ENCODE results near the gene THAP12. TPM values are rescaled to one million over a fixed set of nuclear protein-coding genes. Genes with fewer than 3 reads are reported as not detected.

The THAP12 gene, protein sequence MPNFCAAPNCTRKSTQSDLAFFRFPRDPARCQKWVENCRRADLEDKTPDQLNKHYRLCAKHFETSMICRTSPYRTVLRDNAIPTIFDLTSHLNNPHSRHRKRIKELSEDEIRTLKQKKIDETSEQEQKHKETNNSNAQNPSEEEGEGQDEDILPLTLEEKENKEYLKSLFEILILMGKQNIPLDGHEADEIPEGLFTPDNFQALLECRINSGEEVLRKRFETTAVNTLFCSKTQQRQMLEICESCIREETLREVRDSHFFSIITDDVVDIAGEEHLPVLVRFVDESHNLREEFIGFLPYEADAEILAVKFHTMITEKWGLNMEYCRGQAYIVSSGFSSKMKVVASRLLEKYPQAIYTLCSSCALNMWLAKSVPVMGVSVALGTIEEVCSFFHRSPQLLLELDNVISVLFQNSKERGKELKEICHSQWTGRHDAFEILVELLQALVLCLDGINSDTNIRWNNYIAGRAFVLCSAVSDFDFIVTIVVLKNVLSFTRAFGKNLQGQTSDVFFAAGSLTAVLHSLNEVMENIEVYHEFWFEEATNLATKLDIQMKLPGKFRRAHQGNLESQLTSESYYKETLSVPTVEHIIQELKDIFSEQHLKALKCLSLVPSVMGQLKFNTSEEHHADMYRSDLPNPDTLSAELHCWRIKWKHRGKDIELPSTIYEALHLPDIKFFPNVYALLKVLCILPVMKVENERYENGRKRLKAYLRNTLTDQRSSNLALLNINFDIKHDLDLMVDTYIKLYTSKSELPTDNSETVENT
- polyA plus RNA-seq (2012; ENCODE audit: low read depth, missing spikeins) = 7.5 TPM

DNA sequence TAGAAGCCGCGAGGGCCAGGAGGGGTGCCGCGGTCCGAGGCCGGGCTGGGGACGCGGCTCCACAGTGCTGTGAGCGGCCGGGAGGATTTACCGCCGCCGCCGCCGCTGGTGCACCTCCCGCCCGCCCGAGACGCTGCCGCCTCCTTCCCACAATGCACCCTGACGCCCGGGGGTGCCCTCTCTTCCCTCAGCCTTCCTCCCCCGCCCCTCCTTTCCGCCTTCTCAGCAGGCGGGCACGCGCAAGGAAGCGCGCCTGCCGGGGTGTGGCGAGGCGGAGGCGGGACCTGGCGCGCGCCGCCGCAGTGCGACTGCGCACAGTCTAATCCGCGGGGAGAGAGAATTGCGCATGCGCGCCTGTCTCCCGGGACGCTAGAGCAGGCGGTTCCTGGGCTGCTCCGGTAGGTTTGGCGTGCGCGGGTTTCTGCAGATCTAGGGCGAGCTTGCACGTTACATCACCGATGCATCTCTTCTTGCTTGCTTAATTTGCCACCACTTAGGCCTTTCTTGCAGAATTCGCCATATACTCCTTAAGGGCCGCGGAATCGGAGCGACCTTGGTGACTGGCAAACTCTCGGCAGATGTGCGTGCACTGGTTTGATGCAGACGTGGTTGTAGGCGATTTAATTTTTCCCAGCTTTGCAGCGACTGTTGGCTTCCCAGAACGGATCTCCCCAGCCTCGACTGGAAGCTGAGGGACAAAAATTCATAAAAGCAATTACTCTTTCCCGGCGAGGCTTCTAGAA is at the start of gene THAP12, which contains the start of gene GVQW3:
THAP12 (minus strand) TSS at position 156 of the 743 bp plus-strand sequence. CDS start 296 bp downstream, outside the sequence.
GVQW3 (plus strand) TSS at position 347 of the 743 bp plus-strand sequence. CDS start 506 bp downstream, outside the sequence.
- TF ChIP-seq TAF1 (IDR thresholded peaks at IDR 0.05; ENCODE audit: low read depth, low read length) (no peak), POLR2AphosphoS5 (IDR thresholded peaks at IDR 0.05; ENCODE audit: low read depth, low read length) (0 out of 2 replicates have a peak, but pooled peaks have one; percentile 28), POU2F2 (IDR thresholded peaks at IDR 0.05; ENCODE audit: low read depth, low read length) (0 out of 2 replicates have a peak, but pooled peaks have one; percentile 20), SPI1 (IDR thresholded peaks at IDR 0.05; ENCODE audit: low read depth, low read length) (peak; percentile 39; the same call in 1 of the 2 replicates), PAX5 (IDR thresholded peaks at IDR 0.05; ENCODE audit: insufficient read depth, low read length, severe bottlenecking) (no peak), POLR2A (IDR thresholded peaks at IDR 0.05; ENCODE audit: low read depth, low read length) (no peak)
- peak; percentile 98 for FAIRE-seq

DNA sequence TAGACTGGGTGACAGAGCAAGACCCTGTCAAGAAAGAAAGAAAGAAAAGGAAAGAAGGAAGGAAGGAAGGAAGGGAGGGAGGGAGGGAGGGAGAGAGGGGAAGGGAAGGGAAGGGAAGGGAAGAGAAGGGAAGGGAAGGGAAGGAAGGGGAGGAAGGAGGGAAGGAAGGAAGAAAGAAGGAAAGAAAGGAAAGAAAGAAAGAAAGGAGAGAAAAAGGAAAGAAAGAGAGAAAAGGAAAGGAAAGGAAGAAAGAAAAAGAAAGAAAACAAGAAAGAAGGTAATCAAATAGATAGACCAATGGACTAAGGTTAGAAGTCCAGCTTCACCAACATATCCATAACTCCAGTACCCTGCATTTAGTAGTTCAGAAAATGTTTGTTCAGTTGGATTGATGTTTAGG is 45.7 kb upstream of the THAP12 start:
- FAIRE-seq (no peak), DNase-seq (ENCODE audit: insufficient read length, low spot score) (no peak)
- TF ChIP-seq SPI1 (IDR thresholded peaks at IDR 0.05; ENCODE audit: low read depth, low read length) (no peak), POU2F2 (IDR thresholded peaks at IDR 0.05; ENCODE audit: low read depth, low read length) (no peak), TAF1 (IDR thresholded peaks at IDR 0.05; ENCODE audit: low read depth, low read length) (no peak), PAX5 (IDR thresholded peaks at IDR 0.05; ENCODE audit: insufficient read depth, low read length, severe bottlenecking) (no peak), POLR2A (IDR thresholded peaks at IDR 0.05; ENCODE audit: low read depth, low read length) (no peak), POLR2AphosphoS5 (IDR thresholded peaks at IDR 0.05; ENCODE audit: low read depth, low read length) (no peak)

More for the DNA sequence above, at the start of gene THAP12, which contains the start of gene GVQW3:
- peak; percentile 93 for DNase-seq (ENCODE audit: insufficient read length, low spot score)

DNA sequence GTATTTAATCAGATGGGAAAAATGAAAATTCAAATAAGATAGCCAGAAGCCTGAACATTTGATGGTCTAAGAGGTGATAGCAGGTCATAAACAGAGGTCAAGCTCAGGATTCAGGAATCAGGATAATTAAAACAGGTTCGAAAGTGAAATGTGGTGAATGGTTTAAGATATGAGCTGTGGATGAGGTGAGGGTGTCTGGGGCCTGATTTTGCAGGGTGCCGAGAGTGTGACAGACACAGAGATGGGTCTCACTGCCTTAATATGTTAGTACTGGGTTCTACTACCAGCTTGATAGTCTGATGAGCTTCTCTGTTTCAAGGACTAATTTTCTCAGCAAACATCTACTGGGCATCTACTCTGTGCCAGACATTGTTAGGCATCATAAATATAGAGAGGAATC is 44.0 kb upstream of the THAP12 start:
- TF ChIP-seq PAX5 (IDR thresholded peaks at IDR 0.05; ENCODE audit: insufficient read depth, low read length, severe bottlenecking) (no peak), POU2F2 (IDR thresholded peaks at IDR 0.05; ENCODE audit: low read depth, low read length) (no peak), SPI1 (IDR thresholded peaks at IDR 0.05; ENCODE audit: low read depth, low read length) (no peak), POLR2A (IDR thresholded peaks at IDR 0.05; ENCODE audit: low read depth, low read length) (no peak), POLR2AphosphoS5 (IDR thresholded peaks at IDR 0.05; ENCODE audit: low read depth, low read length) (no peak), TAF1 (IDR thresholded peaks at IDR 0.05; ENCODE audit: low read depth, low read length) (no peak)
- no peak for DNase-seq (ENCODE audit: insufficient read length, low spot score)
- FAIRE-seq = no peak

DNA sequence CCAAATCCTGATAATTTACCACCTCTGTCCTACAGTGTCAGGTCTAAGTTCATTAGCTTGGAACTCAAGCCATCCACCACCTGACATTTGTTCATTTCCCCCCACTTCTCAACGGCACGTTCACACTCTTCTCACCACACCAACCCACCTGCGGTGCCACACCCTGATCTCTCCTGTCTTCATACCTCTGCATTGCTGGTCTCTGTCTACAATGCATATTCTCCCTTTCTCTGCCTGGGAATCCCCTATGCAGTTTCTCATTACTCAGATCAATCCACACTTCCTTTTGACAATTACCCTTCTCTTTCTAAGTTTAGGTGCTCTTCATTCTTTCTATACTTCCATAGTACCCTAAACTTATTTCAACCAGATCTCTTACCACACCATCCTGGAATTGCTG is 43.4 kb upstream of the THAP12 start:
- FAIRE-seq (peak; percentile 28), DNase-seq (ENCODE audit: insufficient read length, low spot score) (peak; percentile 21)
- TF ChIP-seq SPI1 (IDR thresholded peaks at IDR 0.05; ENCODE audit: low read depth, low read length) = peak; percentile 29; the same call in 1 of the 2 replicates
- no peak for TF ChIP-seq POLR2A (IDR thresholded peaks at IDR 0.05; ENCODE audit: low read depth, low read length)

DNA sequence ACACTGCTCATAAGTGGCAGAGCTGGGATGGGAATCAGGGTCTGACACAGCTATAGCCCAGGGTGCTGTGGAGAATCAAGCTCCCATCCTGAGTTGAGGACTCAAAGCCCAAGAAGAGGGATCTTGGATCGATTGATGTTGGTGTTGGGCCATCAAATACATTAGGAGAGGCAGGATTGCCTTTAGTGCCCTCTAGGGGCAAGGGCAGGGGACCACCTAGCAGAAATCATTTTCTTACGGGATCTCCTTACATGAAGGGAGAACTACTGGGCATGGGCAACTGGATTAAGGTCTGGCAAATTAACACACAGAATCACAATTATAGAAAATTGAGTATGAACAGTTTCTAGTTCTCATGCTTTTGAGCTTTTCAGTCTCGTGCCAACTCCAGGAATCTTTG is 39.0 kb upstream of the THAP12 start:
- FAIRE-seq = no peak
- DNase-seq (ENCODE audit: insufficient read length, low spot score) = peak; percentile 19
- TF ChIP-seq POLR2AphosphoS5 (IDR thresholded peaks at IDR 0.05; ENCODE audit: low read depth, low read length) = no peak
- no peak for TF ChIP-seq TAF1 (IDR thresholded peaks at IDR 0.05; ENCODE audit: low read depth, low read length)
- no peak for TF ChIP-seq POU2F2 (IDR thresholded peaks at IDR 0.05; ENCODE audit: low read depth, low read length)
- TF ChIP-seq PAX5 (IDR thresholded peaks at IDR 0.05; ENCODE audit: insufficient read depth, low read length, severe bottlenecking) = no peak
- no peak for TF ChIP-seq POLR2A (IDR thresholded peaks at IDR 0.05; ENCODE audit: low read depth, low read length)
- TF ChIP-seq SPI1 (IDR thresholded peaks at IDR 0.05; ENCODE audit: low read depth, low read length) = no peak

DNA sequence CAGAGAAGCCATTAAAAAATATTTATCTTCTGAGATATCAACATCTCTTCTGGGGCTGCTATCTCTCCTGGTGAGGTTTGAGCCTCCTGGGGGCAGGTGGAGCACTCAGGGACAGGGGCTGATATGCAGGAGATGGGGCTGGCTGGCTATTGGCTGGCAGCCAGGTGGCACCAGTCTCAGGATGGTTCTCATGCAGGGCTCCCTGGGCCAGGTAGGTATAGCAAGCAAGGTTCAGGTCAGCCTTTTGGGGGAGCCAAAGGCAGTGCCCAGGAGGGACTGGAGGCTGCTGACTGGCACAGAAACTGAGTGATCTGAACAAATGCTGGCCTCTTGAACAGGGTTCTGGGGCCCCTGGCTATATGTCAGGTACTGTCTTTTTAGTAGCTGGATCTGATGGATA is 34.1 kb upstream of the THAP12 start:
- DNase-seq (ENCODE audit: insufficient read length, low spot score) (no peak), FAIRE-seq (no peak)
- no peak for TF ChIP-seq POLR2A (IDR thresholded peaks at IDR 0.05; ENCODE audit: low read depth, low read length)
- TF ChIP-seq SPI1 (IDR thresholded peaks at IDR 0.05; ENCODE audit: low read depth, low read length) = no peak
- no peak for TF ChIP-seq PAX5 (IDR thresholded peaks at IDR 0.05; ENCODE audit: insufficient read depth, low read length, severe bottlenecking)
- TF ChIP-seq POU2F2 (IDR thresholded peaks at IDR 0.05; ENCODE audit: low read depth, low read length) = no peak
- TF ChIP-seq POLR2AphosphoS5 (IDR thresholded peaks at IDR 0.05; ENCODE audit: low read depth, low read length) = no peak
- TF ChIP-seq TAF1 (IDR thresholded peaks at IDR 0.05; ENCODE audit: low read depth, low read length) = no peak

DNA sequence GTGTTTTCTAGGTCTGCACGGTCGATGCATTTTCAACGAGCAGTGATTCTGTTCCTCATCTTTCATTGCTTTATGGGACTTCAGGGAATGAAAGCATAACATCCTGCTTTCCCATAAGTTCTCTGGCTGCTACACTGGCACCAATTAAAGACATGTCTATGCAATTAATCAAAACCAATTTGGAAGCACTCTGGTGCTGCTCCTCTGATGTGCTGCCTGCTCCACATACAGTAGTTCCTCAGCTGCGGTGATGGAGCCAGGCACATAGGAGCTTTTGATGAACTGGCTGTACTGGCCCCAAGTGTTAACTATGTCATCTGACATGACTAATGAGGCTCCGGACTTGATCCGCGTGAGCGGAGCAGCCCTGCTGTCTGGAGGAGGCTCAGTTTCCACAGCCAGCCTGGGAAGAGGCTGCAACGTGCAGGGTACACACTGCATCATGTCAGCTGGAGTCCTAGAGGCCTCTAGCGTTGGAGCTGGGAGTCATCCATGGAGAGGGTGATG is 30.0 kb upstream of the THAP12 start:
- TF ChIP-seq TAF1 (IDR thresholded peaks at IDR 0.05; ENCODE audit: low read depth, low read length) (no peak), POLR2AphosphoS5 (IDR thresholded peaks at IDR 0.05; ENCODE audit: low read depth, low read length) (no peak), POLR2A (IDR thresholded peaks at IDR 0.05; ENCODE audit: low read depth, low read length) (no peak), PAX5 (IDR thresholded peaks at IDR 0.05; ENCODE audit: insufficient read depth, low read length, severe bottlenecking) (no peak), POU2F2 (IDR thresholded peaks at IDR 0.05; ENCODE audit: low read depth, low read length) (no peak), SPI1 (IDR thresholded peaks at IDR 0.05; ENCODE audit: low read depth, low read length) (no peak)
- FAIRE-seq (no peak), DNase-seq (ENCODE audit: insufficient read length, low spot score) (no peak)

DNA sequence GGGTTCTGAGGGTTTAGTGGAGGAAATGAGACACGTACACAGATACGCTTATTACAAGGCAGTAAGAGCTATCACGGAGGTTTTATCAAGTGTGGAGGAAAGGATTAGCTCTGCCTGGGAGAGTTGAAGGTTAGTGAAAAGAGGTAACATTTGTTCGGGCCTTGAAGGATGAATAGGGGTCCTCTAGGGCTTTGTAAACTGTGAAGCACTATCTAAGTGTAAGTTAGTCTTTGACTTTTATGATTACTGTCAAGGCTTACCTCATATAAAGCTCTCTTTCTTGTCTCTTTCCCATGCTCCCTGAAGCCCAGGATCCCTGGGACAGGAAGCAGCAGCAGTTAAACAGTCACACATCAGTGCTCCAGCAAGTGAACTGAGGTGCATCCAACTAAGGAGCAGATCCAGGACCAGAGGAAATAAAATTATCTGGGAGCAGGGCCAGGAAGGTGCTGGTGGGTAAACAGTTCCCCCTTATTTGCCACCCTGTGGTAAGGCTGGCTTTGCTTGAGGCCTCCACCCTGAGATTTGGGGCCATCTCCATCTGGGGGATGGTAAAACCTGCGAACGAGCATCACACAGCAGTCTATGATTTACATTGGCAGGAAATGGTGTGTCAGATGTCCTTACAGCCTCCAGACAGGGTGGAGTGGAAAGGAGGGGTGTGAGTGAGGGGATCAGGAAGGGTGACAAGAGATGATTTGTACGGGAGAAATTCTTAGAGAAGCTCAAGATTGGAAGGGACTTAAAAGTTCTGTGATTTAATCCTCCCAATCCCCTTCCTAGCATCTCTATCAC is 27.4 kb upstream of the THAP12 start:
- TF ChIP-seq SPI1 (IDR thresholded peaks at IDR 0.05; ENCODE audit: low read depth, low read length) (no peak), POLR2AphosphoS5 (IDR thresholded peaks at IDR 0.05; ENCODE audit: low read depth, low read length) (no peak), PAX5 (IDR thresholded peaks at IDR 0.05; ENCODE audit: insufficient read depth, low read length, severe bottlenecking) (no peak), TAF1 (IDR thresholded peaks at IDR 0.05; ENCODE audit: low read depth, low read length) (no peak), POU2F2 (IDR thresholded peaks at IDR 0.05; ENCODE audit: low read depth, low read length) (no peak), POLR2A (IDR thresholded peaks at IDR 0.05; ENCODE audit: low read depth, low read length) (no peak)
- DNase-seq (ENCODE audit: insufficient read length, low spot score) = no peak
- FAIRE-seq = no peak

All from GM12891 (cell line).